Peyer's patch (tissue), 4 donors: Measurements from ENCODE around the gene GMPR2. TPM values are rescaled to one million over a fixed set of nuclear protein-coding genes. Genes with fewer than 3 reads are reported as not detected.

Experiments
- DNase-seq, 3 donors: peaks; one replicate each; pipeline ENCODE4 v3.0.0-alpha.2; 2017 to 2019
- H3K27ac ChIP-seq, 4 donors: fragments of 200-600 bp; sonication (generic); one replicate each; pipeline ENCODE4 v1.5.1; 2016 to 2019
- H3K27me3 ChIP-seq, 2 donors: fragments of 200-600 bp; sonication (generic); one replicate each; pipeline ENCODE4 v1.5.1; 2019
- H3K36me3 ChIP-seq, 3 donors: fragments of 200-600 bp; sonication (generic); one replicate each; pipeline ENCODE4 v1.5.1; 2016 to 2019
- H3K4me1 ChIP-seq, 4 donors: fragments of 200-600 bp; sonication (generic); one replicate each; pipeline ENCODE4 v1.5.1; 2016 to 2019
- H3K4me3 ChIP-seq, 4 donors: fragments of 200-600 bp; sonication (generic); 1 replicate in 3 of 4; 2 replicates in 1 of 4; pipeline ENCODE4 v1.5.1; 2016 to 2019; ENCODE audit warnings: mild to moderate bottlenecking in 1 of 4
- H3K9me3 ChIP-seq, 4 donors: fragments of 200-600 bp; sonication (generic); one replicate each; pipeline ENCODE4 v1.5.1; 2016 to 2019; ENCODE audit warnings: mild to moderate bottlenecking in 1 of 4
- POLR2A ChIP-seq, 2 donors: fragments of 450-650 bp; IDR thresholded peaks; one replicate each; pipeline ENCODE4 v1.5.1; 2017; ENCODE audit warnings: antibody characterized with exemption in 2 of 2, mild to moderate bottlenecking in 2 of 2, moderate library complexity in 2 of 2
- total RNA-seq, 4 donors: library from RNA; depleted of rRNA; stranded (reverse); fragments of >200 nt; gene quantifications; one replicate each; pipeline ENCODE4 v1.1.0, GENCODE V29; 2016
- TF ChIP-seq, protein P1 (sequence below), 6 experiments: fragments of 450-650 bp in 4 of 6; fragments of 200-600 bp in 2 of 6; sonication (generic) in 1 of 6; IDR thresholded peaks; one replicate each; pipeline ENCODE4 v1.5.1; 2017 to 2019; ENCODE audit warnings: antibody characterized with exemption in 6 of 6, mild to moderate bottlenecking in 3 of 6, moderate library complexity in 1 of 6

Gene GMPR2
- total RNA-seq, 4 donors from 2014 or later = 52.7 to 59.4 (median 55.3) TPM

DNA sequence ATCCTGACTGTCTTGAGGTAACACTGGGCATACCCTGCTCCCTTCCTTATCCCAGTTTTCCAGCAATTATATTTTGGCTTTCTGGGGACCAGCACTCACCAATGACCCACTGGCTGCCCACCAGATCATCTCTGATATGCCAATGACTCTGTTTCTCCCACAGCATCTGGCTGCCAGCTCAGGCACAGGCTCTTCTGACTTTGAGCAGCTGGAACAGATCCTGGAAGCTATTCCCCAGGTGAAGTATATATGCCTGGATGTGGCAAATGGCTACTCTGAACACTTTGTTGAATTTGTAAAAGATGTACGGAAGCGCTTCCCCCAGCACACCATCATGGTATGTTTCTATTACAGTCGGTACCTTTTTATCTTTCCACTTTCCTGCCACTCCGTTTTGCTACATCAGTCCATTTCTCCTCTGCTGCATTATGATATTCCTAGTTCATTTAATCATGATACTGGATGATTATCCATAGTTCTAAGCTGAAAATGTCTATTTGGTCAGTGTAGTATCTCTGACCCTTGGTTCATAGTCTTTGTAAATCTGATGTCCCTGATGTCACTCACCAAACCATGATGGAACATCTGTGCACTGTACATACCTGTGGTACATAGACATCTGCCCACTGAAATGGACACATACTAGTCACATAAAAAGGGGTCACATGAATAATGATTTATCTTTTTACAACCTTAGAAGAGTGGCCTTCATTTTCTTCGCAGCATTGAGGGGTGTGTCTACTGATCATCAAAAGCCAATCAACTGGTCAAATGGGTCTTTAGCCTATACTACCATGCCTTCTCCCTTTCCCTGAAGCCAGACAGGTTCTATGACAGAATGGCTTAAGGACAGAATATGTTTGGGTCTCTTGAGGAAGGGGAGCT lies 3.3 kb downstream of the GMPR2 start:
- Histone ChIP-seq H3K4me3 (no peak overlapping the region), H3K36me3 (peaks cover 0 to 59% (median 0%) of the 10 kb centered on the region in 3 donors), H3K27ac (no peak overlapping the region), H3K4me1 (peaks cover 0 to 46% (median 8%) of the 10 kb centered on the region in 4 donors), H3K27me3 (no peaks in the 10 kb centered on the region), H3K9me3 (no peaks in the 10 kb centered on the region)
- TF ChIP-seq POLR2A (IDR thresholded peaks at IDR 0.05) = no peak
- TF ChIP-seq, protein P1, sequence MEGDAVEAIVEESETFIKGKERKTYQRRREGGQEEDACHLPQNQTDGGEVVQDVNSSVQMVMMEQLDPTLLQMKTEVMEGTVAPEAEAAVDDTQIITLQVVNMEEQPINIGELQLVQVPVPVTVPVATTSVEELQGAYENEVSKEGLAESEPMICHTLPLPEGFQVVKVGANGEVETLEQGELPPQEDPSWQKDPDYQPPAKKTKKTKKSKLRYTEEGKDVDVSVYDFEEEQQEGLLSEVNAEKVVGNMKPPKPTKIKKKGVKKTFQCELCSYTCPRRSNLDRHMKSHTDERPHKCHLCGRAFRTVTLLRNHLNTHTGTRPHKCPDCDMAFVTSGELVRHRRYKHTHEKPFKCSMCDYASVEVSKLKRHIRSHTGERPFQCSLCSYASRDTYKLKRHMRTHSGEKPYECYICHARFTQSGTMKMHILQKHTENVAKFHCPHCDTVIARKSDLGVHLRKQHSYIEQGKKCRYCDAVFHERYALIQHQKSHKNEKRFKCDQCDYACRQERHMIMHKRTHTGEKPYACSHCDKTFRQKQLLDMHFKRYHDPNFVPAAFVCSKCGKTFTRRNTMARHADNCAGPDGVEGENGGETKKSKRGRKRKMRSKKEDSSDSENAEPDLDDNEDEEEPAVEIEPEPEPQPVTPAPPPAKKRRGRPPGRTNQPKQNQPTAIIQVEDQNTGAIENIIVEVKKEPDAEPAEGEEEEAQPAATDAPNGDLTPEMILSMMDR (IDR thresholded peaks at IDR 0.05) = no peak
- DNase-seq = no peak

DNA sequence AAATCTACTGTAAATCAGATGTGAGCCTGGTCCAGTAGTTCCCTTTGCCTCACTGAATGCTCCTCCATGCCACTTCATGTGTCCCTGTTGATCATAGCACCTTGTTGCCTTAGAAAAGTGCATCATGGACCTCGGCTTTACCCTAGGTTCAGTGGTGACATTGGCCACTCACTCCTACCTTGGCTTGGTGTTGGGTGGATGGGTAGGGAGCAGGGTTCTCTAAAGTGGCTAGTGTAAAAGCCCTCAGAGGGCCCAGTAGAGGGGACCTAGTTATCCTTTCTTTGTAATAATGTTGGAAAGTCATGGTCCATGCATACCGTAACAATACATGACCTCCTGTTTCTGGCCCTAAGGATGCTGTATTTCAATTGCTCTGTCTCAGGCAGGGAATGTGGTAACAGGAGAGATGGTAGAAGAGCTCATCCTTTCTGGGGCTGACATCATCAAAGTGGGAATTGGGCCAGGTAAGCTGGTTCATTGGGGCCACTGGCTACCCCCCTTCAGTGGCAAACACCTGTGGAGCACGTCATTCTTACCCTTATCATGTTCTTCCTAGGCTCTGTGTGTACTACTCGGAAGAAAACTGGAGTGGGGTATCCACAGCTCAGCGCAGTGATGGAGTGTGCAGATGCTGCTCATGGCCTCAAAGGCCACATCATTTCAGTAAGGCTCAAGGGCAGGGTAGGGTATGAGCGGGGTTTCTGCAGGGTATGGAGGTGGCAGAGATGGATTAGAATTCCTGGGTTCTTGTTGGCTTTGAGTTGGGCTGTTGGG lies 4.1 kb downstream of the GMPR2 start:
- Histone ChIP-seq H3K27me3 (no peaks in the 10 kb centered on the region), H3K4me1 (peaks cover 0 to 48% (median 11%) of the 10 kb centered on the region in 4 donors), H3K27ac (no peak overlapping the region), H3K36me3 (peaks cover 0 to 61% (median 0%) of the 10 kb centered on the region in 3 donors), H3K9me3 (no peaks in the 10 kb centered on the region), H3K4me3 (no peak overlapping the region)
- no peak for TF ChIP-seq POLR2A (IDR thresholded peaks at IDR 0.05)
- TF ChIP-seq, protein P1 (IDR thresholded peaks at IDR 0.05) = no peak
- DNase-seq = no peak

DNA sequence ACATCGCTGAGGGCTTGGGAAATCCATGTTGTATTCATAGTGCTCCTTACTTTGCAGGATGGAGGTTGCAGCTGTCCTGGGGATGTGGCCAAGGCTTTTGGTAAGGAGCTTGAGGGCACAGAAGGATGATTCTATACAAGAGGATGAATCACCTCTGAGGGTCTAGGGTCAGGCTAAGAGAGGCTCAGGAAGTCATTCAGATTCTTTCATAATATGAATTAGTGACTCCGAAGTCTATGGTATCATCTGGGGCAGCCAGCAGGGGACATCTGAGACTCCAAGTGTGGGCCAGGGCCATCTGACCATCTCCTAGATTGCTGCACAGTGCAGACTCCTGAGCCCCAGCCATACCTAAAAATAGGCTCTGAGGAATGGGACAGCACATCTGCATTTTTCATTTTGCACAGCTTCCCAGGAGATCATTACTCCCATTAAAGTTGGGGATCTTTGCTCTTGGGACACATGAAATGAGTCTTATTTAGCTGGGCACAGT lies 4.8 kb downstream of the GMPR2 start:
- Histone ChIP-seq H3K36me3 (peaks cover 0 to 61% (median 0%) of the 10 kb centered on the region in 3 donors), H3K4me3 (no peak overlapping the region), H3K27me3 (no peaks in the 10 kb centered on the region), H3K9me3 (no peaks in the 10 kb centered on the region), H3K27ac (no peak overlapping the region), H3K4me1 (peaks cover 0 to 48% (median 11%) of the 10 kb centered on the region in 4 donors)
- TF ChIP-seq, protein P1 (IDR thresholded peaks at IDR 0.05) = no peak
- no peak for TF ChIP-seq POLR2A (IDR thresholded peaks at IDR 0.05)
- no peak for DNase-seq

DNA sequence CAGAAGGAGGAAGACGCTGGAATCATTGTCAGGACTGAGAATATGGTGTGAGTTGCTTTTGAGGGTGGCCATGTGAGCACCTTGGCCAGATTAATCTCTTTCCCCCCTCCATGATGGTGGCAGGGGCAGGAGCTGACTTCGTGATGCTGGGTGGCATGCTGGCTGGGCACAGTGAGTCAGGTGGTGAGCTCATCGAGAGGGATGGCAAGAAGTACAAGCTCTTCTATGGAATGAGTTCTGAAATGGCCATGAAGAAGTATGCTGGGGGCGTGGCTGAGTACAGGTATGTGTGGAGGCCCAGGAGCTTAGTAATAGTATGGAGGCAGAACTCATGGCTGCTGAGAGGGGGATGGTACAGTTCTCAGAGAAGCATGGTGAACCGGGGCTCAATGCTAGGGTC lies 5.4 kb downstream of the GMPR2 start:
- no peak overlapping the region for H3K27ac ChIP-seq
- no peak overlapping the region for H3K4me3 ChIP-seq
- DNase-seq = no peak
- TF ChIP-seq POLR2A (IDR thresholded peaks at IDR 0.05) = no peak
- TF ChIP-seq, protein P1 (IDR thresholded peaks at IDR 0.05) = no peak
- H3K4me1 ChIP-seq = peaks cover 0 to 48% (median 11%) of the 10 kb centered on the region in 4 donors
- H3K9me3 ChIP-seq = no peaks in the 10 kb centered on the region
- H3K27me3 ChIP-seq = no peaks in the 10 kb centered on the region
- H3K36me3 ChIP-seq = peaks cover 0 to 61% (median 0%) of the 10 kb centered on the region in 3 donors

DNA sequence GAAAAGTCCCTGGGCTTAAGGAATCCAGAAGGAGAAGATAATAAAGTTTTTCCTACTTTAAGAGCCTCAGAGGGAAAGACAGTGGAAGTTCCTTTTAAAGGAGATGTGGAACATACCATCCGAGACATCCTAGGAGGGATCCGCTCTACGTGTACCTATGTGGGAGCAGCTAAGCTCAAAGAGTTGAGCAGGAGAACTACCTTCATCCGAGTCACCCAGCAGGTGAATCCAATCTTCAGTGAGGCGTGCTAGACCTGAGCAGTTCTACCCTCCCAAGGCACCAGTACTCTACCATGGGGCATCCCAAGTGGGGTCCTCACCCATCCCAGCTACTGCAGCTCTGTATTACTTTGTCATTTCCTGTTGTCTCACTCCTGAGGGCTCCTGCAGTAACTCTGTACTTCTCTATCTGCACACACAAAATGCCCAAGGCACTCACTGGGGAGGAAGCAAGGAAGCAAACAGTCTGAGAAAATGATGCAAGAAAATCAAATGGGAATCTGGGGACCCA lies 5.9 kb downstream of the GMPR2 start:
- Histone ChIP-seq H3K36me3 (peaks cover 0 to 61% (median 0%) of the 10 kb centered on the region in 3 donors), H3K4me1 (peaks cover 0 to 48% (median 8%) of the 10 kb centered on the region in 4 donors), H3K27ac (no peak overlapping the region), H3K27me3 (no peaks in the 10 kb centered on the region), H3K9me3 (no peaks in the 10 kb centered on the region), H3K4me3 (no peak overlapping the region)
- no peak for DNase-seq
- TF ChIP-seq POLR2A (IDR thresholded peaks at IDR 0.05) = no peak
- TF ChIP-seq, protein P1 (IDR thresholded peaks at IDR 0.05) = no peak
